RWPE1 (cell line): Measurements from ENCODE around the gene CTSG.
A peak's percentile ranks its signal among the peaks of the same experiment; 100 is the strongest.
"Not testable (repeated sequence)": the region's sequence is repeated elsewhere in the genome, so short reads cannot be mapped to it uniquely, and the experiment has no call there.

Source experiments
- CTCF ChIA-PET: fragments of 350-600 bp; sonication (Branson Sonifier 250); formaldehyde crosslinking; extraction: SDS; loops from one replicate; lab custom pipeline; 2021; lab: Yijun Ruan, JAX
- POLR2A ChIA-PET: fragments of 400-600 bp; formaldehyde crosslinking; extraction: SDS; loops from one replicate; lab custom pipeline; 2020; ENCODE audit warnings: antibody characterized with exemption; ENCODE audit not compliant: low non-redundant PET; lab: Yijun Ruan, JAX
- DNase-seq: peaks from one replicate; pipeline ENCODE4 v3.0.0; 2012; ENCODE audit warnings: low spot score
- H3K27ac ChIP-seq: fragments of 450-650 bp; 2 replicates; pipeline ENCODE4 v1.5.1; 2017
- TF ChIP-seq, protein P1 (sequence below): fragments of 450-650 bp; conservative IDR thresholded peaks from 2 replicates; pipeline ENCODE4 v1.5.1; 2017; ENCODE audit warnings: low read depth, mild to moderate bottlenecking

Gene CTSG

DNA sequence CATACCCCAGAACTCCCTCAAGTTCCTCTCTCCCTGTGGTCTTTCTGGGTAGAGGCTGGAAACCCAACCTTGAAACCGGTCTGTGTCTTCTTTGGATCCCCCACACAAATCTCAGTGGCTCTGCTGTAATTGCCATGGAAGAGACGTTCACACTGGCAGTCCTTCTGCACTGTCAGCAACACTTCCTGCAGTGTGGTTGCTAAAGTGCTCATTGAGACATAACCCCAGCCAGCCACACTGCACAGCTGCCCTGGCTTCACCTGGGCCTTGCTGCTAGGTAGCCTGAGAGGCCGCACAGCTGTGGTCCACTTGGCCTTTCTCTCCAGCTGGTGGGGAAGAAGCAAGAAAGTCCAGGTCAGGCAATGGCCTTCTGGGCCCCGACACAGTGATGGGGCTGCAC lies 31.0 kb upstream of the CTSG start:
- no peak overlapping the region for H3K27ac ChIP-seq
- DNase-seq: no peak
- ChIA-PET CTCF (no interaction called here), POLR2A (no interaction called here)
- TF ChIP-seq, protein P1, sequence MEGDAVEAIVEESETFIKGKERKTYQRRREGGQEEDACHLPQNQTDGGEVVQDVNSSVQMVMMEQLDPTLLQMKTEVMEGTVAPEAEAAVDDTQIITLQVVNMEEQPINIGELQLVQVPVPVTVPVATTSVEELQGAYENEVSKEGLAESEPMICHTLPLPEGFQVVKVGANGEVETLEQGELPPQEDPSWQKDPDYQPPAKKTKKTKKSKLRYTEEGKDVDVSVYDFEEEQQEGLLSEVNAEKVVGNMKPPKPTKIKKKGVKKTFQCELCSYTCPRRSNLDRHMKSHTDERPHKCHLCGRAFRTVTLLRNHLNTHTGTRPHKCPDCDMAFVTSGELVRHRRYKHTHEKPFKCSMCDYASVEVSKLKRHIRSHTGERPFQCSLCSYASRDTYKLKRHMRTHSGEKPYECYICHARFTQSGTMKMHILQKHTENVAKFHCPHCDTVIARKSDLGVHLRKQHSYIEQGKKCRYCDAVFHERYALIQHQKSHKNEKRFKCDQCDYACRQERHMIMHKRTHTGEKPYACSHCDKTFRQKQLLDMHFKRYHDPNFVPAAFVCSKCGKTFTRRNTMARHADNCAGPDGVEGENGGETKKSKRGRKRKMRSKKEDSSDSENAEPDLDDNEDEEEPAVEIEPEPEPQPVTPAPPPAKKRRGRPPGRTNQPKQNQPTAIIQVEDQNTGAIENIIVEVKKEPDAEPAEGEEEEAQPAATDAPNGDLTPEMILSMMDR: no peak

DNA sequence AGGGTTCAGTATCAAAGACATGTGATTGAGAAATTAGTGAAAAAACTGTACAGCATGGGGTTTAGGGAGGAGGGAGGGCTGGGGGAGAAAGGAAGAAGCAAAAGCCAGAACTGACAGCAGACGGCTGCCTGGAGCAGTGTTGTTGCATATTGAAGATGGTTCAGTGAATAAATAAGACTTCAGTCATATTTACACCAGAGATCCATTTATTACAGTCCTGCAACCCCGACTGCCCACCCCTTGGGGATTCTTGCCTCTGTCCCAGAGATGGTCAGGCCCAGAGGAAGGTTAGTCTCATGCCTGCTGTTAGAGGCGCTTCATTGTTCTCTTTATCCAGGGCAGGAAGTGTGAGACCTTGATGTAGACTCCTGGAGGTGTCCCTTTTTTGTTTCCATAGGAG lies 30.2 kb upstream of the CTSG start:
- ChIA-PET CTCF (no interaction called here), POLR2A (no interaction called here)
- no peak for DNase-seq
- TF ChIP-seq, protein P1: no peak
- no peak overlapping the region for H3K27ac ChIP-seq

DNA sequence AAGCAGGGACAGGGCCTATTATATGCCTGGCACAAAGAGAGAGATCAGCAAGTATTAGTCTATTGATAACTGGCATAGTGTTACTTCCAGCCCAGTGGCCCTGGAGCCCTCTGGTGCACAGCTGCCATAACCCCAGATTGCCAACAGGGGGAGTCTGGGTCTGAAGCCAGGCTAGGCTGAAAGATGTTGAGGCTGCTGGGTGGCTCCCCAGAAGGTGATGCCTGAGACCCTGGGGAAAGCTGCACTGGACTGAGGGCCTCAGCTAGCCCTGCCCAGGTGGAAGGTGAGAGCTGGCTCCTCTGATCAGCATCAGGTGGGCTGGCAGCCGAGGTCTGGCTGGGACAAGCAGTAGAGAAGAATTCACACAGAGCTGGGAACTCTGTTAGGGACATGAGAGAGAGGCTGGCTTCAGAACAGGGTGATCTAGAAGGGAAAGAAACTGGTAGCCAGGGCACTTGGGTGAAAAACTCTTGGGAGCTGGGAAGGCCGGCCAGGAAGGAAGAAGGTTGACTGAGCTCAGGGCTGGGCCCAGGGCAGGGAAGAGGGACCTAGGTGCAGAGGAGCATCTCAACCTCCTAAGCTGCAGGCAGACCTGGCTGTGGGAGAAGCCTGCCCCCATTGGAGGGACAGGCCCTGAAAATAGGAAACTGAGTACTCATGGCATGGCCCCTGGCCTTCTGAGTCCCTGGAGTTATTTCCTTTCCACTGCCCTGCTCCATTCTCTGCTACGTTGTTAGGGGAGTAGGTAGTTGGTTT lies 29.6 kb upstream of the CTSG start:
- ChIA-PET CTCF (interaction anchor here (0.6 to 1.0 kb wide), 2 partner anchors 31 to 122 kb away, joined by 3 to 4 read pairs; no protein-coding TSS in a partner anchor), POLR2A (no interaction called here)
- H3K27ac ChIP-seq: no peak overlapping the region
- peak; percentile 42 for DNase-seq
- TF ChIP-seq, protein P1: peak; percentile 63

DNA sequence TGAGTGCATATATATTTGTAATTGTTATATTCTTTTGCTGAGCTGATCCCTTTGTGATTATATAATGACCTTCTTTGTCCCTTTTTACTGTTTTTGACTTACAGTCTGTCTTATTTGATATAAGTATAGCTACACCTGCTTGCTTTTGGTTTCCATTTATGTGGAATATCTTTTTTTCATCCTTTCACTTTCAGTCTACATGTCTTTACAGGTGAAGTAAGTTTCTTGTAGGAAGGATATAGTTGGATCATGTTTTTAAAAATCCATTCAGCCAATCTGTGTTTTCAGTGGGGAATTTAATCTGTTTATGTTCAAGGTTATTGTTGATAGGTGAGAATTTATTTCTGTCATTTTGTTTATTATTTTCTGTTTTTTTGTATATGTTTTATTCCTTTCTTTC lies 21.4 kb upstream of the CTSG start:
- TF ChIP-seq, protein P1: no peak
- ChIA-PET CTCF (no interaction called here), POLR2A (no interaction called here)
- H3K27ac ChIP-seq: no peak overlapping the region
- no peak for DNase-seq

DNA sequence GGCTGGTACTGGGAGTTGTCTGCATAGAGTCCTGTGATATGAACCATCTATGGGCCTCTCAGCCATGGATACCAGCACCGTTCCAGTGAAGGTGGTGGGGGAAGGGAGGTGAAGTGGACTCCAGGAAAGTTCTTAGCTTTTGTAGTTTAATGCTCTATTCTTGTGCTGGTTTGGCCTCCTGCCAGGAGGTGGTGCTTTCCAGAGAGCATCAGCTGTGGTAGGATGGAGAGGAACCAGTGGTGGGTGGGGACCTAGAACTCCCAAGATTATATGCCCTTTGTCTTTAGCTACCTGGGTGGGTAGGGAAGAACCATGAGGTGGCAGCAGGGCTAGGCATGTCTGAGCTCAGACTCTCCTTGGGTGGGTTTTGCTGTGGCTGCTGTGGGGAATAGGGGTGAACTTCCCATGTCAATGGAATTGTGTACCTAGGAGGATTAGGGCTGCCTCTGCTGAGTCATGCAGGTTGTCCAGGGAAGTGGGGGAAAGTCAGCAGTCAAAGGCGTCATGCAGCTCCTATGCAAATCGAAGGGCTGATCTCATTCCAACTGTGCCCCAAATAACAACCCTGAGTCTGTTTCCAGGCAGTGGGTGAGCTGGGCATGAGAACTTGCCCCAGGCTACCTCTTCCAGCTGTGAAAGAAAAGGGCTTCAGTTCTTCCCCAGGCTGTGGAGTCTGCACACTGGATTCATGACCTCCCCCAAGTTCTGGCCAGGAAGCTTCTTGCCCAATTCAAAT lies 19.2 kb upstream of the CTSG start:
- DNase-seq: no peak
- ChIA-PET CTCF (no interaction called here), POLR2A (no interaction called here)
- H3K27ac ChIP-seq: no peak overlapping the region
- TF ChIP-seq, protein P1: no peak

DNA sequence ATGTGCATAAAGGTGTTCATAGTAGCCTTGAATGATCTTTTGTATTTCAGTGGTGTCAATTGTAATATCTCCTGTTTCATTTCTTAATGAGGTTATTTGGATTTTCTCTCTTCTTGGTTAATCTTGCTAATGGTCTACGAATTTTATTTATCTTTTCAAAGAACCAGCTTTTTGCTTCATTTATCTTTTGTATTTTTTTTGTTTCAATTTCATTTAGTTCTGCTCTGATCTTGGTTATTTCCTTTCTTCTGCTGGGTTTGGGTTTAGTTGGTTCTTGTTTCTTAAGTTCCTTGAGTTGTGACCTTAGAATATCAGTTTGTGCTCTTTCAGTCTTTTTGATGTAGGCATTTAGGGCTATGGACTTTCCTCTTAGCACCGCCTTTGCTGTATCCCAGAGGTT lies 15.0 kb upstream of the CTSG start:
- POLR2A ChIA-PET: interaction anchor here (0.6 kb wide), 1 partner anchor 8 kb away, joined by 3 read pairs; no protein-coding TSS in a partner anchor
- H3K27ac ChIP-seq, DNase-seq, CTCF ChIA-PET: not testable (repeated sequence)

DNA sequence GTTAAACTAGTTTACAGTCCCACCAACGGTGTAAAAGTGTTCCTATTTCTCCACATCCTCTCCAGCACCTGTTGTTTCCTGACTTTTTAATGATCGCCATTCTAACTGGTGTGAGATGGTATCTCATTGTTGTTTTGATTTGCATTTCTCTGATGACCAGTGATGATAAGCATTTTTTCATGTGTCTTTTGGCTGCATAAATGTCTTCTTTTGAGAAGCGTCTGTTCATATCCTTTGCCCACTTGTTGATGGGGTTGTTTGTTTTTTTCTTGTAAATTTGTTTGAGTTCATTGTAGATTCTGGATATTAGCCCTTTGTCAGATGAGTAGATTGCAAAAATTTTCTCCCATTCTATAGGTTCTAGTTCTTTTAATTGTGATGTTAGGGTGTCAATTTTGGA lies 8.4 kb upstream of the CTSG start:
- DNase-seq, CTCF ChIA-PET, H3K27ac ChIP-seq, POLR2A ChIA-PET: not testable (repeated sequence)
